Heart left ventricle (tissue), 16 donors: ENCODE results near the gene MAPKAPK5. TPM values are rescaled to one million over a fixed set of nuclear protein-coding genes. Genes with fewer than 3 reads are reported as not detected.

Experiments used
- ATAC-seq, 4 donors: fragments of 200-7000 bp; cut with Tn5 transposase; one replicate each; pipeline ENCODE4 v1.9.1; 2020 to 2022; ENCODE audit warnings: moderate library complexity in 4 of 4, mild to moderate bottlenecking in 3 of 4, moderate number of reproducible peaks in 1 of 4
- DNase-seq, 5 donors: peaks; one replicate each; pipeline ENCODE4 v3.0.0-alpha.2; 2020
- H3K27ac ChIP-seq, 12 donors: fragments of 200-600 bp; sonication (generic) in 4 of 12; one replicate each; pipeline versions ENCODE4 v1.5.0 to v1.8.0; 2016 to 2022; ENCODE audit warnings: mild to moderate bottlenecking in 2 of 12
- H3K27me3 ChIP-seq, 9 donors: fragments of 200-600 bp; sonication (generic) in 2 of 9; one replicate each; pipeline versions ENCODE4 v1.5.1 to v1.8.0; 2016 to 2022; ENCODE audit warnings: mild to moderate bottlenecking in 3 of 9
- H3K36me3 ChIP-seq, 9 donors: fragments of 200-600 bp; sonication (generic) in 2 of 9; one replicate each; pipeline versions ENCODE4 v1.5.0 to v1.8.0; 2018 to 2022; ENCODE audit warnings: mild to moderate bottlenecking in 2 of 9
- H3K4me1 ChIP-seq, 12 donors: fragments of 200-600 bp; sonication (generic) in 4 of 12; one replicate each; pipeline versions ENCODE4 v1.5.0 to v1.8.0; 2016 to 2022; ENCODE audit warnings: mild to moderate bottlenecking in 3 of 12
- H3K4me3 ChIP-seq, 12 donors: fragments of 200-600 bp; sonication (generic) in 4 of 12; one replicate each; pipeline versions ENCODE4 v1.5.0 to v1.8.0; 2017 to 2022; ENCODE audit warnings: mild to moderate bottlenecking in 9 of 12, moderate library complexity in 4 of 12
- H3K9me3 ChIP-seq, 12 donors: fragments of 200-600 bp; sonication (generic) in 4 of 12; one replicate each; pipeline versions ENCODE4 v1.5.0 to v1.8.0; 2016 to 2022; ENCODE audit warnings: mild to moderate bottlenecking in 1 of 12
- CTCF ChIP-seq, 12 donors: fragments of 200-600 bp; sonication (generic) in 4 of 12; IDR thresholded peaks; one replicate each; pipeline versions ENCODE4 v1.5.0 to v1.8.0; 2018 to 2022; ENCODE audit warnings: antibody characterized with exemption in 12 of 12, mild to moderate bottlenecking in 5 of 12
- POLR2A ChIP-seq, 2 donors: fragments of 450-650 bp; IDR thresholded peaks; one replicate each; pipeline ENCODE4 v1.6.1; 2017; ENCODE audit warnings: antibody characterized with exemption in 2 of 2, mild to moderate bottlenecking in 2 of 2, moderate library complexity in 2 of 2
- WGBS, 4 donors: extraction: QIAGEN DNeasy Blood & Tissue Kit in 2 of 4; methylation state at CpG; one replicate each; pipeline versions ENCODE4 v1.1.5 to v1.1.7; 2013 to 2018; 5-methylcytosine and 5-hydroxymethylcytosine counted together
- intact Hi-C, 10 donors: fragments of 100-400 bp; cut with DNase I; formaldehyde crosslinking; loops; one replicate each; pipeline versions ENCODE4 v1.11.1 to v1.14.2; 2022
- long read RNA-seq, 3 donors: library from polyadenylated mRNA; unstranded; transcript quantifications; one replicate each; pipeline ENCODE4 v2.0.0, GENCODE V29; 2020 to 2021
- polyA plus RNA-seq, 2 donors: library from polyadenylated mRNA; stranded (reverse); fragments of 200-250 nt; gene quantifications; one replicate each; pipeline ENCODE4 v1.2.3, GENCODE V29; 2013
- total RNA-seq, 9 donors: library from RNA; depleted of rRNA in 2 of 9; stranded (reverse); fragments of >200 nt in 2 of 9; fragmentation: NEBNext Ultra II Directional in 3 of 9; extraction: Animal tissue kit (Norgen Biotek cat#: 25700) in 3 of 9; gene quantifications; one replicate each; pipeline versions ENCODE4 v1.1.0 to v1.2.4, GENCODE V29; 2016 to 2023
- donor health status: ischemic (EF 13 %, LVEDD 7.1; RV severe dilation, severe dysfunction).
- donor health status: healthy with polysubstance abuse.
- donor health status: DM: no; HTN: yes; CAD: no.
- donor health status: DM: no; HTN: no; CAD: no.
- donor health status: ischemic (EF 25% LVEDD 6.9; RV normal size, moderate dysfunction).
- donor health status: ischemic (EF 25% LVEDD 5.7; RV mildly dilated, moderate dysfunction).
- donor health status: healthy.
- donor health status: DM: yes; HTN: yes; CAD: no.
- donor health status: ischemic (EF 35%, LVEDD 5.7; RV mildly dilated, moderate dysfunction).
- donor health status: nonischemic (EF 11% LVEDD 7.7; RV severe dilation, severe dysfunction).
- donor health status: DM: yes; HTN: yes; CAD: no.
- donor health status: PGD.
- donor health status: ischemic (EF 29% LVEDD 5.4; RV normal size, mild dysfunction).
- donor health status: nonischemic (EF 23%, LVEDD 6.1; RV moderate dilation, normal function).

The MAPKAPK5 gene
- total RNA-seq (10 to 100 TPM; 20.2 to 28.7 (median 25.2) TPM), polyA plus RNA-seq (10 to 100 TPM in 1 of 2 donors, 1 to 10 TPM in 1; 8.0 to 27.5 TPM)
- long read RNA-seq, donor 1, full-length matches to known transcripts = 29 of 47 reads
- long read RNA-seq, donor 1, partial matches to known transcripts = 1 of 47 reads
- long read RNA-seq, donor 1, other reads (novel, unspliced or antisense) = 17 of 47 reads
- long read RNA-seq, donor 2, full-length matches to known transcripts = 9 of 36 reads
- long read RNA-seq, donor 2, partial matches to known transcripts = 5 of 36 reads
- long read RNA-seq, donor 2, other reads (novel, unspliced or antisense) = 22 of 36 reads
- long read RNA-seq, donor 3, full-length matches to known transcripts = 49 of 68 reads
- long read RNA-seq, donor 3, partial matches to known transcripts = 2 of 68 reads
- long read RNA-seq, donor 3, other reads (novel, unspliced or antisense) = 17 of 68 reads

GRCh38 chr12:111841750-111842555, at the start of gene MAPKAPK5:
MAPKAPK5 (plus strand) TSS chr12:111842228; CDS start chr12:111842734, 506 bp downstream.
- Histone ChIP-seq H3K4me1 (peaks cover 10 to 50% (median 36%) of the 10 kb centered on the region in 12 donors), H3K27me3 (no peaks in the 10 kb centered on the region), H3K4me3 (peak within 1 kb of the TSS; percentile 73 to 100 (median 94)), H3K36me3 (peaks cover 0 to 37% (median 11%) of the 10 kb centered on the region in 9 donors), H3K9me3 (no peaks in the 10 kb centered on the region), H3K27ac (peak within 1 kb of the TSS; percentile 91 to 99 (median 96))
- TF ChIP-seq CTCF (IDR thresholded peaks at IDR 0.05) (no peak), POLR2A (IDR thresholded peaks at IDR 0.05) (peak in 1 of 2 donors; percentile 56)
- peak; percentile 93 to 97 (median 95) for DNase-seq
- intact Hi-C loops = loop anchor here in 1 of 10 donors (2.0 kb wide), 1 partner anchor 171 kb away; the partner anchor contains the start of genes ERP29 and TMEM116
- WGBS, 4 donors = 0 to 5% (median 0%) methylated on average over 9 to 84 of the region's 84 CpGs
- peak; percentile 94 to 99 (median 96) for ATAC-seq

- Histone ChIP-seq H3K4me3 (no peak overlapping the region), H3K27me3 (no peaks in the 10 kb centered on the region), H3K36me3 (peaks cover 0 to 97% (median 84%) of the 10 kb centered on the region in 9 donors), H3K9me3 (no peaks in the 10 kb centered on the region), H3K27ac (peak overlapping the region in 11 of 12 donors; percentile 51 to 84 (median 71)), H3K4me1 (peaks cover 0 to 9% (median 0%) of the 10 kb centered on the region in 12 donors)
- 89 to 91% (median 90%) methylated on average over 3 of the region's 3 CpGs for WGBS, 4 donors
- no peak for ATAC-seq
- intact Hi-C loops = loop anchor here in 2 of 10 donors (5.0 kb wide), 2 partner anchors 36 to 41 kb away; no protein-coding TSS in a partner anchor
- DNase-seq = no peak
- TF ChIP-seq POLR2A (IDR thresholded peaks at IDR 0.05) (no peak), CTCF (IDR thresholded peaks at IDR 0.05) (no peak)
These were observed 49.2 kb upstream of the MAPKAPK5 start for GRCh38 chr12:111792856-111793235.

- DNase-seq = peak in 2 of 5 donors; percentile 17 to 30
- peak; percentile 32 to 71 (median 64) for ATAC-seq
- Histone ChIP-seq H3K27me3 (no peaks in the 10 kb centered on the region), H3K27ac (peak overlapping the region in 5 of 12 donors; percentile 9 to 57 (median 44)), H3K9me3 (no peaks in the 10 kb centered on the region), H3K4me3 (no peak overlapping the region), H3K4me1 (peaks cover 0 to 2% (median 0%) of the 10 kb centered on the region in 12 donors), H3K36me3 (peaks cover 0 to 100% (median 91%) of the 10 kb centered on the region in 9 donors)
- no peak for TF ChIP-seq CTCF (IDR thresholded peaks at IDR 0.05)
- TF ChIP-seq POLR2A (IDR thresholded peaks at IDR 0.05) = no peak
- 50 to 61% (median 57%) methylated on average over 4 of the region's 4 CpGs for WGBS, 4 donors
- intact Hi-C loops = no loop called here
These were observed 43.8 kb upstream of the MAPKAPK5 start for GRCh38 chr12:111798182-111798581.
